GM18909 (cell line): ENCODE results near the gene PLEKHA6.

Source experiments
- ATAC-seq: cut with Tn5 transposase; IDR thresholded peaks from one replicate; pipeline ENCODE4 v1.9.1; 2021; ENCODE audit warnings: mild to moderate bottlenecking; ENCODE audit not compliant: unreplicated experiment, poor library complexity

Gene PLEKHA6

DNA sequence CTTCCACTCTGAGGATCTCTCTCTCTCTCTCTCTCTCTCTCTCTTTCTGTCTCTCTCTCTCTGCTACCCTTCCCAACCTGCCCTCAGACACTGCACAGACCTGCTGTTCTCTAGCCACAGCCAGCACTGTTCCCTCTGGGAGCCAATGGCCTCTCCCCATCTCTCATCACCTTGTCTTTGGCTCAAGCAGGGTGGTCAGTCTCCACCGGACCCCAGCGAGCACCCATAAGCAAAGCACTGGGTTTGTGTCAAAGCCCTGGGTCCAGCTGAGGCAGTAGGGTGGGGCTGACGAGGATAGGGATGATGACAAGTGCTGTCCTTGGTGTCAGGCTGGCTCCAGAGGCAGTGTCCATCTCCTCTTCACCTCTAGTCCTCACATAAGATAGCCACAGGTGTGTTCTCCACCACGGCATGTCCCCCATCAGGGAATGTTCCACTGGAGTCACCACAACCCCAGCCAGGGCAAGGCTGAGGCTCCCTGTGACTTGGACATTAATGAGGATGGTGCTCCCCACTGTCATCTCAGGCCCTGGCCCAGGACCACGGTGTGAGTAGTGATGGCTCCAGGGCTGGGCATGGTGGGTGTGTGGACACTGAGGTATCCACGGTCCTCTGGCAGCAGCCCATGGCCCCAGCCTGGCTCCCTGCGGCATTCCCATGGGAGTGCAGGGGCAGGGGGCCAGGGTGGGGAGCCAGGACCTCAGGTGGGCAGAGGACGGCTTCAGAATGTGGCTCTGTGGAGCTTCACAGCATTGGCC is 137.5 kb downstream of the PLEKHA6 start:
- ATAC-seq: no peak

DNA sequence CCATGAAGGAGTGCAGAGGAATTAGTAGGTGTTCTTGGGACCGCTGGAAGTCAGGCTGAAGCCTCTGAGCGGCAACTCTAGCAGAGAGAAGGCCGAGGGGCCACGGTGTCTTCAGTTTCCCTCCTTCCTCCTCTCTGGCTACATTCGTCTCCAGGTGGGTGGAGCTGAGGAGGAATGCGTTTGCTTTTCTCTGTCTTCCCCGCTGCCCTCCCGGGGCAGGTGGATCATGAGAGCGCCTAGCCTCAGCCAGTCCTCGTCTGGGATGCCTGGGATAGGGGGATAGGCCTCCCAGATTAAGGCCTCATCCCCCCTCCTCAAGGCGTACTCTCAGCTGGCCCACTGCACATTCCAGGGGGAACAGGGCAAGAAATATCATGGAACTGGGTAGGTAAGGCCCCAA is 138.5 kb downstream of the PLEKHA6 start:
- no peak for ATAC-seq

DNA sequence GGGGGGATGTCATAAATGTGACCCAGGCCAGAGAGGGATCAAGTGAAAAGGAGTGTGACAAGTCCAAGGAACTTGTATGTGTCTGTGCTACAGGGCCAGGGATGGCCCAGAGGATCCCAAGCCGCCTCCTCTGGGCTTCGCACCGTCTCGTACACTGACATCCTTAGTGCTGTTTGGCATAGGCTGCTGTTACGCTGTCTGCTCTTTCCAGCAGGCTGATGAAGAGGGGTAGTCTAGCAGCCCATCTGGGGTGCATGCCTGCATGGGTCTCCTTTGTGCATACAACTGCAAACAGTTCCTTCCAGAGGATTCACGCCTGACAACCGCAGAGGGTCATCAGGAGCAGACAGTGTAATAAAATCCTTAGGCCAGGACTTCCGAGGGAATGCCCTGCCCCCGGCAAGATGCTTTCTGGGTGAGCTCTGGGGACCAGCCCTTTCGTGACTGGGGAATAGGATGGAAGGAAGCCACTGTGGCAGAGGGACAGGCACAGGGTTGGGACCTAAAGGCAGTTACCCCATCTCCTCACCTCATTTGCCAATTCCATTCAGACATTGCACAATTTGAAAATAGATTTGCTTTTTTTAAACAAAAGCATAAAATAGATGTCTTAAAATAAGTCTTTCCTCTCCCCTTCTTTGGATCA is 139.6 kb downstream of the PLEKHA6 start:
- ATAC-seq: no peak

DNA sequence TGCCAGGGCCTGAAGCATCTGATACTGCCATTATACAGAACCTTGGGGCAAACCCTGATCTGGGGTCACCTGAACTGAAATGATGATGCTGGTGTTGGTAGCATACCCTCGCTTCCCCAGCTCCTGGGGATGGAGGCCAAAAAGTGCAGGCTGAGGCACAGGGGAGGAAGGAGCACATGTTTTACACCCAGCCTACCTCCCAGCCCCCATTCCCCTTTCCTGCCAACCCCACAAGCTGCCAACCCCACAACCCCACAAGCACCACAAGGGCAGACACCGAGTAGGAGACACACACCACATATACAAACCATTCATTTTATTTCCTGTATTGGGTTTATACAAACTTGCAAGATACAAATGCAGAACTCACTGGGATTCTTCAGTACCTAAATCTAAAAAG is 141.2 kb downstream of the PLEKHA6 start:
- ATAC-seq: no peak

DNA sequence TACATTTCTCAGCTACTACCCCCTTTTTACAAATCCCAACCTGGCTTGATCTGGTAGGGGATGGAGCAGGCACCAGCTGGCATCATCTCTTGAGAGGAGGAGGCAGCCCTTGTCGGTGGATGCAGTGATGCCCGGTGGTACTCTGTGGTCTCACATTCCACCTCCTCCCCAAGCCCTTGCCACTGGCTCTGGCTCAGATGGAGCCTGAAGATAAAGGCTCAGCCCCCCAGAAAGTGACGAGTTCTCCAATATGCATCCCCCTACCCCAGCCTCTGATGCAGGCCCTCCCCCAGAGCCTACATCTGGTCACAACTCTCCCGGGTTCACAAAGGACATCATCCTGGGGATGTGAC is 142.1 kb downstream of the PLEKHA6 start:
- ATAC-seq: no peak

DNA sequence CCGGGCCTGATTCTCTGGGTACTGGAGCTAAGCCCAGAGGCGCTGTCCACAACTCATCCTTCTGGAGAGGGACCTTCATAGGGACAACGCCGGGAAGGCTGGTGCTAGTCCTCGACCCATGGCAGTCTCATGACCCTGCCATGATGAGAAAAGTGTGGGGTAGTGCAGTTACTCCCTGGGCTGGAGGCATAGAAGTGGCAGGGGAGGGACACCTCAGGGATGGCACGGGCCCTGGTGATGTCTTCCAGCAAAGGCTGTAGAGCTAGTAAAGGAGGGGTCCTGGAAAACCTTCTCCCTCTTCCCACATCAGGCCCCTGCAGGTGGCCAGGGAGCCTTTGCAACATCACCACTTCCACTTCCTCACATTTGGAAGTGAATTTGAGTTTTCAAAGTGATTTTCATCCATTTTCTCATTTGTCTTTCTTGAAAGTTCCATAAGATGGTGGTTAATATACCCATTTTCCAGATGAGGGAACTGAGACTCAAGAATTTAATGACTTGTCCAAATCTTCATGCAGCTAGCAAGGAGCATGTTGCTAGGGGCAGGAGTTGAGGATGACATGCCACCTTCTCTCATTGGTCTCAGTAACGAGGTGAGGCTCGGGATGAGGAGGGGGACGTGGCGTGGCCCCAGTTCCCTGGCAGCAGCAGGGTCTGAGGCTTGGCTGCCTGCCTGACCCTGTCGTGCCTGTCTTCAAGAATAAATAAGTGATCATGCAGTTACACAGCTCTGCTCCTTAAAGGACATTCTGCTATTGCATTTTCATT is 142.7 kb downstream of the PLEKHA6 start:
- ATAC-seq: no peak

DNA sequence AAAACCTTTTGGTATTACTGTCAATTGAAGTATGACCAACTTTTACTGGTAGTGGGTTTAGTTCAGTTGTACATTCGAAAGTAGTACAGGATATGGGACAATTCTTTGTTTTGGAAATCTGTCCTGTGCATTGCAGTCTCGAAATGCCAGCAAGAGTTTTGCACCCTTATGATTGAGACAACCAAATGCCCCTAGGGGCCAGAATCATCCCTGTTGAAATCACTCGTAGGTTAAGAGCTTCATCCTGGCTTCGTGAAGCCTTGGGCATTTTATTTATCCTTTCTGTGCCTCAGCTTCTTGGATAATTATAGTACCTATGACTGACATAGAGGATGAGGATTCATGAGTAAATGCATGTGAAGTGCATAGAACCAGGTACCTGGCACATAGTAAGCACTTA is 143.5 kb downstream of the PLEKHA6 start:
- no peak for ATAC-seq

DNA sequence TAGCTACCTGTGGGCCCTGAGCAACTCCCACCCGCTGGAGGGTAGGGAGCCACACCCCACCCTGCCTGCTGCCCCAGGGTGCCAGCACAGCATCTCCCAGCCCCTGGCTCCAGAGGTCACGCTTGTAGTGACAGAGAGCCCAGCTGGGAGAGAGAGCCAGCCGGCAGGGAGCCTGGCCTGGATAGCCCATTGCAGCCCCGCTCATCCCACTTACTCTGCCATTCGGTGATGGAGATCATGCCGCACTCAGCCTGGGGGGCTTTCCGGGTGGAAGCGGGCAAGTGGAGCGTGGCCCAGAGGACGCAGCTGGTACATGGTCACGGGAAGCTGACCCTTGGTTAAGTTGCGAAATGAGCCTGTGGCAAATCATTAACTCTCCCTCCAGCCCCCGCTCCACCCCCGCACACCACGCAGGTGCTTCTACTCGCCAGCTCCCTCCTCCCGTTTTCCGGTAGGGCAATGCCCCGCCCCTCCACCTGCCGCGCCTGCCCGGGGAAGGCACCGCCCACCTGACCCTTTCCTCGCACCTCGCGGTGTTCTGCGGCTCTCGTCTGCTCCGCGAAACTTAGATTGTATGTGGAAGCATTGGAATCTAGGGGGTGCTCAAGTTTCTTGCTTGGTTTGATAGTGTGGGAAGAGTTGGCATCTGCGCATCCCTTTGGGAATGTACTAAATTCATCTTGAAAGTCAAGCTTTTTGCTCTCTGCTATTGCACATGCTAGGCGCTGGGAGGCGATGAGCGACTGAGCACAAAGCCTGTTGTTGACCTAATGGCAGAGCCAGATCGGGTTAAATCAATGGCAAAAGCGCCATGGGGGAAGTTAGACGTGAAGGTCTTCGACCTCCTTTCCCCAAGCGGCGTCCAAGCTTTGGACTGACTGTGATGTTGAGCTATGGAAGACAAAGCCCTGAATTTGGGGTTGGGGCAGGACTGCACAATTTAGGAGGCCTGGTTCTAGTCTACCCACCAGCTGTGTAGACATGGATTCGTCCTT is 145.8 kb downstream of the PLEKHA6 start, which contains the start of gene GOLT1A:
GOLT1A (minus strand) TSS at position 321 of the 995 bp plus-strand sequence; CDS start at position 239, 82 bp downstream.
- peak; percentile 79 for ATAC-seq

DNA sequence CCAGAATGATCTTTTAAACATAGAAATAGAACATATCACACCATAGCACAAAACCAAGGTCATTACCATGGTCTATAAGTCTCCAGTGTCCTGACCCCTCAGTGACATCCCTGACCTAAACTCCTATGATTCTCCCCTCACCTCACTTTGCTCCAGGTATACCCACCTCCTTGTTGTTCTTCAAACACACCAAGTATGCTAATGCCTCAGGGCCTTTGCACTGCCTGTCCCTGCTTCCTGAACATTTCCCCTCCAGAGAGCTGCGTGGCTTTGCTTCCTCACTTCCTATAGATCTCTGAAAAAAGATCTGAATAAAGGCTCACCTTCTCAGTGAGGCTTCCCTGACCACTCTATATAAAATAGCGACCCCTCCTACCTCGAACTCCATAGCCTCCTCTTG is 147.0 kb downstream of the PLEKHA6 start:
- no peak for ATAC-seq

DNA sequence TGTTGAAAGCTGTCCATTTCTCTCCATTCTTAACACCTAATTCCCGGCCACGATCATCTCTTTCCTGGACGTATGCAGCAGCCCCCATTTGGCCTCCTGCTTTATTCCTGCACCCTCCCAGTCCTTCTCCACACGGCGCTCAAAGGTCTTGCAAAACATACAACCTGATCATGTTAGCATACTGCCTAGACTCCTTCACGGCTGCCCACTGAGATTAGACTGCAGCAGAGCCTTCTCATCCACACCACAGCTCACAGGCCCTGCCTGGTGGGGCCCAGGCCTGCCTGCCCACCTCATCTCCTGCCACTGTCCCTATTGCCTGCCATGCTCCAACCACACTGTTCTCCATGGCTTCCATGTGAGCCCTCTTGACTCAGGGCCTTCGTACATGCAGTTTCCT is 148.7 kb downstream of the PLEKHA6 start:
- ATAC-seq: no peak

DNA sequence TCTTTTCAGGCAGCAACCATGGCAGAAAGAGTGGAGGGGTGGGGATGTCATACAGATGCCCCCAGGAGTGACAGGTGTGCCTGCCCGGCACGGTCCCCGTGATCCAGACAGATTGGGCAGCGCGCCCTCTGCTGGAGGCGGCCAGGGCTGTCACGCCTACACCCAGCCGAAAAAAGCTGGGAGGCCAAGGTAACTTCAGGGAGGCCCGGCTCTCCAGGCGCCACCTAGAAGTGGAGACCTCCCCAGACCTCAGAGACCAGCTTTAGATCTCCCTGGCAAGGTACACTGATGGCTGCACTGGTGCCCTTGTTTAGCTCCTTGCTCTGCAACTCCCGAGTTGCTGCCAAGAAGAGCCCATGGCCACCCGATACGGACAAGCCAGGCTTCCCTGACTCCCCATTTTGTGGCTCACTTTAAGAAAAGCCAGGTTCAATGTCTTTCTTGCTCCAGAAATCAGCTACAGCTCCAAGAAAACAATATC is 152.6 kb downstream of the PLEKHA6 start:
- ATAC-seq: peak; percentile 65

DNA sequence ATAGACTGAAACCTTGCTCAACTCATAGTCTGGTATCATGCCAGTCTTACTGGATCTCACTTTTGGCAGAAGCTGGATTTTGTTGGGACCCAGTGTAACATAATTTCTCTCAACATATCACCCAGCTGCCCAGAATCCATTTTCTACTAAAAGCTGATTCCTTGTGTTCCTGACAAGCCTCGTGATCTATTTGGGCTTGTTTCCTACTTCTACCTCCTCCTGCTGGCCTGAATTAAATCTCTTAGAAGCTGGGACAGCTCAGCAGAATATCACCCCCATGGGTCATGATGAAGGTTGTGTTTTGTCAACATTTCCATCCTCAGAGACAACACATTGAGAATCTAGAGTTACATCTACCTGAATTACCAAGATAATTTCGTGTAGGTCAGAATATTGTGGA is 153.6 kb downstream of the PLEKHA6 start:
- no peak for ATAC-seq

DNA sequence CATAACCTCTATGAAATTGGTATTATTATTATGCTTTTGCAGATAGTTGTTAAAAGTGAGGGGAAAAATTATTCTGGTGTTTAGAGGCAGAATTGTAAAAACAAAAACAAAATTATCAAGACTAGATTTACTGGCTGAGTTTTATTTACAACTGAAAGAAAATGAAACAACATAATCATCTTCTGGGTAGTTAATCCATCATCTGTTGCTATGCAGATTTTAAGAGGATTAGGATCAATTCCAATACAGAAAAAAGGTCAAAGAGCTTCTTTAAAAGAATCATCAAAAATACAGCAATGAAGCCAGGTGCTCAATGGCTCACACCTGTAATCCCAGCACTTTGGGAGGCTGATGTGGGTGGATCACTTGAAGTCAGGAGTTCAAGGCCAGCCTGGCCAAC is 154.2 kb downstream of the PLEKHA6 start:
- no peak for ATAC-seq

DNA sequence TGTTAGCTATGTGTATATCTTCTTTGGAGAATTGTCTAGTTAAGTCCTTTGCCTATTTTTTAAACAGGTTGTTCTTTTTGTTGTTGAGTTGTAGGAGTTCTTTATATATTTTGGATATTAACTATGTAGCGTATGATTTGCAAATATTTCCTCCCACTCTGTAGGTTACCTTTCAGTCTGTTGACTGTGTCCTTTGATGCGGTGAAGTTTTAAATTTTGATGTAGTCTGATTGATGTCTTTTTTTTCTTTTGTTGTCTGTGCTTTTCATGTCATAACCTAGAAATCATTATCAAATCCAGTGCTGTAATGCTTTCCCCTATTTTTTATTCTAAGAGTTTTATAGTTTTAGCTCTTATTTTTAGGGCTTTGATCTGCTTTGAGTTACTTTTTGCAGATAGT is 154.8 kb downstream of the PLEKHA6 start:
- no peak for ATAC-seq

DNA sequence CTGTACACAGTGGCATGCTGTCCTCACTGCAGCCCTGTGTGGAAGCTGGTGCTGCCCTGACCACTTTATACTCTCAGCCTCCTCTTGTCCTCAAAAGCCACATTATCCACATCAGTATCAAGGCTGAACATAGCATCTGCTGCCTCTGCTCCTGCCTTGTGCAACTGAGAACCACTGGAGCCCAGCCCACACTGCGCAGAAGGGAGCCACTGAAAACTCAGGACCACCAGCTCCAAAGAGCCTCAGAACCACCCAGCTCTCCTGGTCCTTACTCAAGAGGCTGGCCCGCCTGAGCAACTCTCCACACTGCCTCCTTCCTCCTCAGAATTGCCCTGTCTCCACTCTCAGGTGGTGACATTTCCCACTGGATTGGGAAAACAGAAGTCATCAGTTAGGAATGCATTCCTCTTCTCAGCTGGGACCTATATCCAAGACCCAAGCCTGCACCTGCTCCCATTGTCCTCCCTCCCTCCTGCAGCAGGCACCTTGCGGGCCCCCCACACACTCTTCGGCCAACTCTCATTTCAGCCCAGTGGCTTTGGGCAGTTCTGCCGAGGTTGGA is 156.4 kb downstream of the PLEKHA6 start:
- ATAC-seq: no peak

DNA sequence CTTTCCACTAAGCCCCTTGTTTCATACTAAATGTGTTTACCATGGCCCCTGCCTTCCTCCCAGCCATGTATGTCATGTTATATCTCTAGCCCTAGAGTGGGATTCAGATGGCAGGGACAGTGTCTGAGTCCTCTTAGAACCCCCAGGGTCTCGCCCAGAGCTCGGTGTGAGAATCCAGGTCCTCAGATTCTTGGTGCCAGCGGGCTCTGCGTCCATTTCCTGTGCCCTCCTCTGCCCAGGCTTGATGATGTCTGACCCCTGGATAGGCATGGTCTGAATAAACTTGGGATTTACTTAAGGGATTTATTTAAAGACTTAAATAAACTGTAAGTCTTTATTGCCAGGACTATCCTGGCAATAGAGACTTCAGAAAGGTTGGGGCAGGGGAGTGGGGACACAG is 157.2 kb downstream of the PLEKHA6 start:
- no peak for ATAC-seq

DNA sequence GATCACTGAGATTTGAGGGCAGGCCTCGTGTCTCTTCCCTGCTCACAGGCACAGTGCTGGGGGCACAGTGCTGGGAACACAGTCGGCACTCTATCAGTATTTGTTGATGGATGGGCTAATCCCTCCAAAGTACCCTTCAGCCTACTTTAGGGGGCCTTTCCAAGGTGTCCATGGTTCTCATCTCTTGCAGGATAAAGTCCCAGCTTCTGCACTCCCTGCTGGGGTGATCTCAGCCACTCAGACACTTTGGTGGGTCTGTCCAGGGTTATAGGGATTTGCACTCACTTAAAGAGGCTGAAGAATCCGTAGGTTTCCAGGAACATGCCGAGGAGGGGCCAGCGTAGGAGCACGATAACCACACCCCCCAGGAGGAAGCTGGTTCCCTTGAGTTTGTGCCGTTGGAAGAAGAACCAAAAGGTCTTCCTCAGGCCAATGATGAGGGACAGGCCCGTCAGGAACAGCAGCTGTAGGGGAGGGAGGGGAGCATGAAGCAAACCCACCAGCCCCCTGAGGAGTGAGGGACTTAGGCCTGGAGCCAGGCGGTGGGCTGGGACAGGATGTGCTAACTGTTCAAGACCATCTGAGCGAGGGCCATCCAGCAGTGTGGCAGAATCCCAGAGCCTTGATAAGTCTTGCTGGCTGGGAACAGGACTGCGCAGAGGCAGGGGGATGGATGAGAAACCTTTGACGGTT is 158.2 kb downstream of the PLEKHA6 start:
- ATAC-seq: no peak

DNA sequence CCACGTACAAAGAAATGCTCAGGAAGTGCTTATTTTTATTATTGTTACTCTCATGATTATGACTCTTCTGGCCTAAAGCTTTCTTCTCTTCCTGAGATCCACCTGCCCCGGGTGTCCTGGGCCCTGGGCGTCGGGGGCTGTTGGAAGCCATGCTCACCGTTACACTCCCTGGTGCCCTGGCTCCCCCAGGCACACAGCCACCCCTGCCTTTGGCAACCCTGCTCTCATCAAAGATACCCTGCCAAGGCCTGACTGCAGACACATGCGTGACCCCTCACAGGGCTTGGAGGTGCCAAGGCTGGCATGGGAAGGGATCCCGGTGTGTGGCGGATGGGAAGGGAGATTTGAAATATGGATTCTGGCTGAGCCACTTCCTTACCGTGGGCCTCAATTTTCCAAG is 160.2 kb downstream of the PLEKHA6 start:
- no peak for ATAC-seq
